ENCODE data around the gene NUF2.
"Not testable (repeated sequence)": the region's sequence is repeated elsewhere in the genome, so short reads cannot be mapped to it uniquely, and the experiment has no call there.

Gene NUF2

DNA sequence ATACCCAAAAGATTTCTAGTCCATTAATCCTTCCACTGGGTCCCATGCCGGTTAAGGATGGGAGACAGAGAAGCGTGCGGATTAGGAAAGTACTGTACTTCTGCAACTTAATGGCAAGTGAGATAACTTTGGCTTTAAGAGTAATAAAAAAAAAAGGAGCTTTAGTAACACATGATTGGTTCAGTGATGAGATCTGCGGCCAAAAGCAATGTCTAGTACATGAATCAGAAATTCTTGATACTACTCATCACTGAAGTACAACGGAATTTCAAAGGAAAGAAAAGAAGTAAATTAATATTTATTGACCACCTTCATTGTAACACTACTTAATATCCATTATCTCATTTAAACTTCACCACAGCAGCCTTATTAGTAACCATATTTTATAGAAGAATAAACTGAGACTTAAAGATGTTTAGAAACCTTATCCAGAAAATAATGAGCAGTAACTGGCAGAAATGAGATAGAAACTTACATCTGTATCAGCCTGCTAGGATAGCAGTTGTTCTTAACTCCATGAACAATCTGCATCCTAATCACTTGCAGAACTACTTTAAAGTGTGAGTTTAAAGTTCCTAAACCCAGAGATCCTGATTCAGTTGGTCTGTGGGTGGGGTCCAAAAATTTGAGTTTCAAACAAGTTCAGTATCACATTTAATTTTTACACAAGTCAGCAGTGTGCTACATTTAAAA lies 14.1 kb upstream of the NUF2 start:
- H3K4me3 ChIP-seq (replicated peaks; ENCODE audit: low read depth, low read length) = no peak overlapping the region
- TF ChIP-seq, protein P1, sequence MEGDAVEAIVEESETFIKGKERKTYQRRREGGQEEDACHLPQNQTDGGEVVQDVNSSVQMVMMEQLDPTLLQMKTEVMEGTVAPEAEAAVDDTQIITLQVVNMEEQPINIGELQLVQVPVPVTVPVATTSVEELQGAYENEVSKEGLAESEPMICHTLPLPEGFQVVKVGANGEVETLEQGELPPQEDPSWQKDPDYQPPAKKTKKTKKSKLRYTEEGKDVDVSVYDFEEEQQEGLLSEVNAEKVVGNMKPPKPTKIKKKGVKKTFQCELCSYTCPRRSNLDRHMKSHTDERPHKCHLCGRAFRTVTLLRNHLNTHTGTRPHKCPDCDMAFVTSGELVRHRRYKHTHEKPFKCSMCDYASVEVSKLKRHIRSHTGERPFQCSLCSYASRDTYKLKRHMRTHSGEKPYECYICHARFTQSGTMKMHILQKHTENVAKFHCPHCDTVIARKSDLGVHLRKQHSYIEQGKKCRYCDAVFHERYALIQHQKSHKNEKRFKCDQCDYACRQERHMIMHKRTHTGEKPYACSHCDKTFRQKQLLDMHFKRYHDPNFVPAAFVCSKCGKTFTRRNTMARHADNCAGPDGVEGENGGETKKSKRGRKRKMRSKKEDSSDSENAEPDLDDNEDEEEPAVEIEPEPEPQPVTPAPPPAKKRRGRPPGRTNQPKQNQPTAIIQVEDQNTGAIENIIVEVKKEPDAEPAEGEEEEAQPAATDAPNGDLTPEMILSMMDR (IDR thresholded peaks at IDR 0.05; ENCODE audit: low read depth, low read length, missing control alignments) = no peak
- DNase-seq (ENCODE audit: extremely low read depth, low read depth) = no peak

DNA sequence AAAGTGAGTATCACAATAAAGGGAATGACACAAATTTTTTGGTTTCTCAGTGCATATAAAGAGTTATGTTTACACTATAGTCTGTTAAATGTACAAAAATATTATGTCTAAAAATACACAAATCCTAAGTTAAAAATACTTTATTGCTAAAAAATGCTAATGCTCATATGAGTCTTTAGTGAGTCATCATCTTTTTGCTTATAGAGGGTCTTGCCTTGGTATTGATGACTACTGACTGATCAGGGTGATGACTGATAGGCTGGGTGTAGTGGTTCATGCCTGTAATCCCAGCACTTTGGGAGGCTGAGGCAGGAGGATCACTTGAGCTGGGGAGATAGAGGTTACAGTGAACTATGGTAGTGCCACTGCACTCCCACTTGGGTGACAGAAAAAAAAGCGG lies 12.9 kb upstream of the NUF2 start:
- no peak overlapping the region for H3K4me3 ChIP-seq (replicated peaks; ENCODE audit: low read depth, low read length)
- no peak for DNase-seq (ENCODE audit: extremely low read depth, low read depth)
- TF ChIP-seq, protein P1 (IDR thresholded peaks at IDR 0.05; ENCODE audit: low read depth, low read length, missing control alignments) = no peak

DNA sequence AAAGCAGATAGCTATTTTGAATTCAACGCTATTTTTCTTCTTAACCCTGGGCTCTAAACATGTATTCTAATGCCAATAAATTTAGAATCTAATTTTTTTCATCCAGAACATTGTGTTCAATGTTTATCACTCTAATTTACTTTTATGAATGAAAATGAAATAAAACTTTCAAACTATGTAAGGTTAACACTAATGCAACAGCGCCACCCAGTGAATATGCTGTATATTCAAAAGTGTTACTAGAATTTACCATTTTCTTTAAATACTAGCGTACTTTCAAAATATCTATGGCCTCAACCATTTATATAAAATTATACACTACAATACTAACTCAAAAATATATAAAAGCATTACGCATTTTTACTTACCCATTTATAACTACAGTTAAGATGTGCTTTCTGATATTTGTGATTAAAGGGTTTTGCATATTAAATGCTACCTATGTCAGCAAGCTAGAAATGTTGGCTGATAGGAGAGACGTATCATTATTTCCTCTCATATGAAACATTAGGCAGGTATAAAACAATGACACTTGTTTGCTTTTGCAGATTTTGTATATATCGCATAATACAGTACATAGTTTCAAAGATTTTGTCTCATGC lies 5.9 kb upstream of the NUF2 start:
- TF ChIP-seq, protein P1 (IDR thresholded peaks at IDR 0.05; ENCODE audit: low read depth, low read length, missing control alignments) = peak; percentile 41
- H3K4me3 ChIP-seq (replicated peaks; ENCODE audit: low read depth, low read length) = no peak overlapping the region
- DNase-seq (ENCODE audit: extremely low read depth, low read depth) = no peak

DNA sequence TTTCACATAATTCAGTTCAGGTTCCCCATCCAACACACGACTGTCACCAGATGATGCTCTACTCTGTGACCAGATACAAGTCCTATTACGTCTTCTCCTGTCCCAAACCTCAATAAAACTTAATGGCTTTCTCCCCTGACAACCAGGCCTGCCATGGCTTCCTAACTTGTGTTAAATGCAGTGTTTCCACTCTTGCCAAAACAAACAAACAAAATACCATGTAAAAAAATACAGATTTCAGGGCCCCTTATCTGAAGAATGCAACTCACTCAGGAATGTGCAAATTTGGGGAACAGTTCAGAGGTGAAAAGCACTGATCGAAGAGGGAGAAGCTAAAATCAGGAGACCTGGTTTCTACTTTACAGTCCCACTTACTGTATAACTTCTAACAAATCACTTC lies 863 bp upstream of the NUF2 start:
- H3K4me3 ChIP-seq (replicated peaks; ENCODE audit: low read depth, low read length) = peak overlapping the region; percentile 64
- TF ChIP-seq, protein P1 (IDR thresholded peaks at IDR 0.05; ENCODE audit: low read depth, low read length, missing control alignments) = no peak
- no peak for DNase-seq (ENCODE audit: extremely low read depth, low read depth)

DNA sequence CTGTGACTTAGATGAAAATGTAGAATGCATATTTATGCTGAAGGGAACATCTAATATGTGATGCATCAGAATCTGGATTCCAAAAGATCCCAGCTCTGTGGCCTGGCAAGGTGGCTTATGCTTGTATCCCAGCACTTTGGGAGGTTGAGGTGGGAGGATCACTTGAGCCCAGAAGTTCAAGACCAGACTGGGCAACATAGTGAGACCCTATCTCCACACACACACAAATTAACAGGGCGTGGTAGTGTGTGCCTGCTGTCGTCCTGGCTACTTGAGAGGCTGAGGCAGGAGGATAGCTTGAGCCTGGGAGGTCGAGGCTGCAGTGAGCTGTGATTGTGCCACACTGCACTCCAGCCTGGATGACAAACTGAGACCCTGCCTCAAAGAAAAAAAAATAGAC lies 1.6 kb downstream of the NUF2 start:
- not testable (repeated sequence) for DNase-seq (ENCODE audit: extremely low read depth, low read depth)
- H3K4me3 ChIP-seq (replicated peaks; ENCODE audit: low read depth, low read length) = peak overlapping the region; percentile 64

DNA sequence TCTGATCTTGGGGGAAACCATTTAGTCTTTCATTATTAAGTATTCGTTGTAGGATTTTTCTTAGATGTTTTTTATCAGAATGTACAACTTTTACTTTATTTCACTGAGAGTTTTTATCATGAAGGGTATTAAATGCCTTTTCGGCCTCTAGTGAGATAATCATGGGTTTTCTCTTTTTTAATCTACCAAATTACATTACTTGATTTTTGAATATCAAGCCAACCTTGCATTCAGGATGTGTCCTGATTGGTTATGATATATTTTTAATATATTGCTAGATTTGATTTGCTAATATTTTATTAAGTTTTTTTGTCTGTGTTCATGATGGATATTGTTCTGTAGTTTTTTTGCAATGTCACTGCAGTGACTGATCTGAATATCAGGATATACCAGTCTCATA lies 9.4 kb downstream of the NUF2 start:
- TF ChIP-seq, protein P1 (IDR thresholded peaks at IDR 0.05; ENCODE audit: low read depth, low read length, missing control alignments) = no peak
- H3K4me3 ChIP-seq (replicated peaks; ENCODE audit: low read depth, low read length) = no peak overlapping the region

DNA sequence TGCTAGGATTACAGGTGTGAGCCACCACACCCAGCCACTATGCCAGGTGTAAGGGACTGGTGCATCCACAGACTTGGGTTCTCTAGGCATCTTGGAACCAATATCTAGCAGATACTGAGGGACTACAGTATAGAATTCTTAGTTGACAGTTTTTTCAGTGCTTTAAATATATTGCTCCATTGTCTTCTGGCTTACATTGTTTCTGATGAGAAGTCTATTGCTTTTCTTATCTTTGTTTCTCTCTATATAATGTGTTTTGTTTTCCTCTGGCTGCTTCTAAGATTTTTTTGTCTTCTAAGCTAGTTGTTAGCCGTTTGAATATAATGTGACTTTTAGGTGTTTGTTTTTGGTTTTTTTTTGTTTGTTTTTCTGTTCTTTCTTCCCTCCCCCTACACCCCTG lies 13.5 kb downstream of the NUF2 start:
- TF ChIP-seq, protein P1 (IDR thresholded peaks at IDR 0.05; ENCODE audit: low read depth, low read length, missing control alignments) = no peak
- no peak for DNase-seq (ENCODE audit: extremely low read depth, low read depth)
- no peak overlapping the region for H3K4me3 ChIP-seq (replicated peaks; ENCODE audit: low read depth, low read length)

More for the DNA sequence above, 9.4 kb downstream of the NUF2 start:
- no peak for DNase-seq (ENCODE audit: extremely low read depth, low read depth)
